Dermis microvascular lymphatic vessel endothelial cell (primary cell): ENCODE data around the gene GRAMD1A. TPM values are rescaled to one million over a fixed set of nuclear protein-coding genes. Genes with fewer than 3 reads are reported as not detected.
"Not testable (repeated sequence)": the region's sequence is repeated elsewhere in the genome, so short reads cannot be mapped to it uniquely, and the experiment has no call there.

Experiments
- DNase-seq, 2 donors: peaks; one replicate each; pipeline versions ENCODE4 v3.0.0 to v3.0.0-alpha.2; 2010; ENCODE audit warnings: low read depth in 2 of 2
- total RNA-seq: library from RNA; depleted of rRNA; stranded (reverse); fragments of >200 nt; gene quantifications from 2 replicates; pipeline ENCODE4 v1.2.1, GENCODE V29; 2014

Gene GRAMD1A
- total RNA-seq, 1 donor from 2014 or later, result 21.1 TPM

DNA sequence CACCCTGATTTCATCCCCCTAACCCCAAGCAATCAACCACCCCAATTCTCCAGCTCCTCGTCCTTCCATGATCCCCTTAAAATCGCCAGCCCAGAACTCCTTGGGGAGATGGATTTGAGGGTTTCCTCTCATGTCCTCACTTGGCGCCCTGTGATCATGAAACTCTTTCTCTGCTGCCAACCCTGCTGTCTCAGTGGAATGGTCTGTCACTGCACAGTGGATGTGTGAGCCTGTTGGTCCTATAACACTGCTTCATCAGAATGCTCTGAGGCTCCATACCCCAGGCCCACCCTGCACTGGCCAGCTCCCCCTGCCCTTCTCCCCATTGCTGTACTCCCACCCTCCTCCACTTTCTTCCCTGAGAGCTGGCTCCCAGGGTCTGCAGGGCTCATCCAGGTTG is 23.5 kb upstream of the GRAMD1A start:
- no peak for DNase-seq

DNA sequence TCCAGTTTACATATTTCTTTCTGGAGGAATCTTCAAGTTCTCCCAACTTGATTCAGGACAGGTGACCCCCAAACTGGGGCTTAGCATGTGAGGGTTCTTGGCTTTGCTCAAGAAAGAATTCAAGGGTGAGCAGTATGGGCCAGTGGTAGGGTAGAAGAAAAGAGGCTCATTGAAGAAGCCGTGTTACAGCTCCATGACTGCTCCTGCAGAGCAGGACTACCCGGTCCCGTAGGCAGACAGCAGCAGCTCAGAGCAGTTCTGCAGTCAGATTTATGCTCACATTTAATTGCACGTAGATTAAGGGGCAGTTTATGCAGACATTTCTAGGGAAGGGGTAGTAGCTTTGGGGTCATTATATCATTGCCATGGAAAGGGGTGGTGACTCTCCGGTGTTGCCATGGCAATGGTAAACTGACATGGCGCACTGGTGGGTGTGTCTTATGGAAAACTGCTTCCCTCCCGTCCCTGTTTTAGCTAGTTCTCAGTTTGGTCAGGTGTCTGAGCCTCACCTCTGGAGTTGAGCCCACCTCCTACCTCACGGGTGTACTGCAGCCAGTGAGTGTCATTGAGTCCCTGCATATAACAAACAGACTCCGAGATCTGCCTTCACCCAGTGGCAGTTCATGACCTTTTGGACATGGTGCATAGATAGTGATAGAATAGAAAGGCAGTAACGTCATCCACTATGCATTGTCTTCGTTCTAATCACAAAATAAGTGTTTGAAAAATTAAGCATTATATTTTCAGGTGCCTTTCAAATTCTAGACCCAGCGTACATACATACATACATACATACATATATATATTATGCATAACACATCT is 20.1 kb upstream of the GRAMD1A start:
- no peak for DNase-seq

DNA sequence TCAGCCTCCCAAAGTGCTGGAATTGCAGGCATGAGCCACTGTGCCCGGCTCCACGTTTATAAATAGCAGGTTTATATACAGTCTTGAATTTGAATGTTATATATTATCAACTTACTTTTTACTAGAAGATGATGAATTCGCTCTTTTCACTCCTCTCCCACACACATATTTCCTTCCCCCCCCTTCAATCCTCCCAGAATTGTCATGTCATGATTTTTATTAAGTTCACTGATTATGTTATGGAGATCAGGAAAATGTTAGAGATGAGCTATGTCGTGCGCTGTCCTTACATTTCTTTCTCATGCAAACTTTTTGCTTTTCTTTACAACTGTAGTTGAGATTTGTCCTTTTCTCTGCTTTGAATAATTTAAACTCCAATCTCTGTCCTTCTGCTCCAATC is 17.8 kb upstream of the GRAMD1A start:
- no peak for DNase-seq

GRCh38 chr19:34983786-34984185 is 16.3 kb upstream of the GRAMD1A start:
- no peak for DNase-seq

GRCh38 chr19:34984287-34984686 is 15.8 kb upstream of the GRAMD1A start:
- no peak for DNase-seq

GRCh38 chr19:34985249-34986022 is 14.7 kb upstream of the GRAMD1A start:
- DNase-seq, result peak in 1 of 2 donors; percentile 85

GRCh38 chr19:34988119-34988518 is 12.0 kb upstream of the GRAMD1A start:
- no peak for DNase-seq

DNA sequence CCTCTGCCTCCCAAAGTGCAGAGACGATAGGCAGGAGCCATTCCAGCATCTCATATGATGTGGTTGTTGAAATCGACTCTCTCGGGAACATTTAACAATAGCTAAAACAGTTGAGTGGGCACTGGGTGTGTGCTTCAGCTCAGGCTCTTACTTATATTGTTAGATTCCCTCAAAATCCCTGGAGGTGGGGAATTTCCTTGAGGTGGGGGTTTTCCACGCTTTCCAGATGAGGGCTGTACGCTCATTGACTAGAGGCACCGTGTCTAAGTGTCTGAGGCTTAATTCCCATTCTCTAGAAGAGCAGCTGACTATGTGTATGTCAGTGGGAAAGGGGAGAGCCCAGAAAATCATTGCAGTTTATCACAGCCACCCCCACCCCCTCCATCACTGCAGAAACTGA is 10.8 kb upstream of the GRAMD1A start:
- DNase-seq, result no peak

GRCh38 chr19:34990578-34991192 is 9.4 kb upstream of the GRAMD1A start:
- no peak for DNase-seq

- DNase-seq, result no peak
Measured at GRCh38 chr19:34991542-34992333, 8.4 kb upstream of the GRAMD1A start.

- not testable (repeated sequence) for DNase-seq
Measured at GRCh38 chr19:34992582-34992981, 7.5 kb upstream of the GRAMD1A start.

- DNase-seq, result no peak
Measured at GRCh38 chr19:34994286-34994642, 5.9 kb upstream of the GRAMD1A start.

GRCh38 chr19:34994643-34995541 is 5.2 kb upstream of the GRAMD1A start:
- DNase-seq, result peak; percentile 52 to 81

DNA sequence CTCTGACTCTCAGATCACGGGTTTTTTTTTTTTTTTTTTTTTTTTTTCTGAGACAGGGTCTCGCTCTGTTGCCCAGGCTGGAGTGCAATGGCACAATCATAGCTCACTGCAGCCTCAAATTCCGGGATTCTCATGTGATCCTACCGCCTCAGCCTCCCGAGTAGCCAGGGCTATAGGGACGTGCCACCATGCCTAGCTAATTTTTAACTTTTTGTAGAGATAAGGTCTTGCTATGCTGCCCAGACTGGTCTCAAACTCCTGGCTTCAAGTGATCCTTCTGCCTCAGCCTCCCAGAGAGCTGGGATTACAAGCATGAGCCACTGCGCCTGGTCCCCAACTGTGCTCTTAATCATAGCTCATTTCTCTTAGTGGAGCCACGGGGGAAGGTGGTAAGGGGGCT is 4.6 kb upstream of the GRAMD1A start:
- no peak for DNase-seq

DNA sequence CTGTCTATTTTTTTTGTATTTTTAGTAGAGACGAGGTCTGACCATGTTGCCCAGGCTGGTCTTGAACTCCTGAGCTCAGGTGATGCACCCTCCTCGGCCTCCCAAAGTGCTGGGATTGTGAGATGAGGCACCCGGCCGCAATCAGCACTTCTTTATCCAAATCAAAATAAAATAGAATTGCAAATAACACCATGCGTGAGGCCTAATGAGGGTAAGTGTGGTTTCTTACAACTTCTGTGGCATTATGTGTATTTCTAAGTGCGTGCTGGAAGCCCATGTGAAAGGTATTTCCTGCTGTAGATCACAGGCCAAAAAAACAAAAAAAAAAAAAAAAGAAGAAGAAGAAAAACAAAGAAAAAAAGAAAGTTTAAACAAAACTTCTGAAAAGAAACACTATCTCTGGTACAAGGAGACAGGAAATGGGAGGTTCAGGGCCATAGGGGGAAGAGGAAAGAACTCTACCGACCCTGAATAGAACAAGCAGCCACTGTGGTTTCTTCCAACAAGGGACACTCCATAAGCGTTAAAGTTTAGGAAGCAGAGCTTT is 3.0 kb upstream of the GRAMD1A start:
- peak in 1 of 2 donors; percentile 73 for DNase-seq

GRCh38 chr19:34998224-34998623 is 1.9 kb upstream of the GRAMD1A start:
- DNase-seq, result not testable (repeated sequence)

DNA sequence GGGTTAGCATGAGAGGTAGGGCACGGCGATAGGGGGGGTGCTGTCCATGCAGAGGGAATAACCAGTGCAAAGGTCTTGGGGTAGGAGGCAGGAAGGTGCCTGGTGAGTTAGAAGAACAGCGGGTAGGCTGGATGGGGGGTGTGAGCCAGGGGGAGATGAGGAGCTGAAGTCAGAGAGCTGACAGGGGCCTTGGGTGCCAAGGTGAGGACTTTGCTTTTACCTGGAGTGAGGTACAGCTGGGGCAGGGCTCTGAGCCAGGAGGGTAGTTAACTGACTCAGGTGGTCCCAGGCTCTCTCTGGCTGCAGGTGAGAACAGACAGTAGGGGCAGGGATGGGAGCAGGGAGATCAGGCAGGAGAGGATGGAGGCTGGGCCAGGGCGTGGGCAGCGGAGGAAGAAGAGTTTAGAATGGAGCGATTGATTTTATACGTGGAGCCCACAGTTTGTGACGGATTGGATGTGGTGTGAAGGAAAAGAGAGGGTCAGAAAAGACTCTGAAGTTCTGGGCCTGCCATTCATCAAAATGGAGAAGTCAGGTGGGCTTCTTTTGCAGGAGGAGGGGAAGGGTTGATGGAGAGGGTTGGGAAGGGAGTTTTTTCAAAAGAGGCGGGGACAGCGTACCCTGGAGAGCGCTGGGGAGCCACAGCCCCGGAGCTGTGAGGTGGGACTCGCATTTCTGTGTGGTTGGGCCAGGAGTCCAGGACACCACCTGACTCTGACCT is 1.2 kb upstream of the GRAMD1A start:
- no peak for DNase-seq

DNA sequence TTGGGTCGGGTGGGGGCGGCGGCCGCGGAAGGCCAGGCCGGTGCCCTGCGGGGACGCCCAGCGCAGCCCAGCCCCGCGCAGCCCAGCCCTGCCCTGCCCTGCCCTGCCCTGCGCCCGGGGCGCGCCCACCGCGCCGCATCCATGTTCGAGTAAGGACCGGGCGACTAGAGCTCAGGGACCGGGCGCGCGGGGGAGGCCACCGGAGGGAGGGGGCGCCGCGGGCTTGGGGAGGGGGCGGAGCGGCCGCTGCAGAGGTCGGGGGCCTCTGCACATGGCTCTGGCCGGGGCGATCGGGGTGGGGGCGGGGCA is 169 bp downstream of the GRAMD1A start:
- DNase-seq, result no peak

DNA sequence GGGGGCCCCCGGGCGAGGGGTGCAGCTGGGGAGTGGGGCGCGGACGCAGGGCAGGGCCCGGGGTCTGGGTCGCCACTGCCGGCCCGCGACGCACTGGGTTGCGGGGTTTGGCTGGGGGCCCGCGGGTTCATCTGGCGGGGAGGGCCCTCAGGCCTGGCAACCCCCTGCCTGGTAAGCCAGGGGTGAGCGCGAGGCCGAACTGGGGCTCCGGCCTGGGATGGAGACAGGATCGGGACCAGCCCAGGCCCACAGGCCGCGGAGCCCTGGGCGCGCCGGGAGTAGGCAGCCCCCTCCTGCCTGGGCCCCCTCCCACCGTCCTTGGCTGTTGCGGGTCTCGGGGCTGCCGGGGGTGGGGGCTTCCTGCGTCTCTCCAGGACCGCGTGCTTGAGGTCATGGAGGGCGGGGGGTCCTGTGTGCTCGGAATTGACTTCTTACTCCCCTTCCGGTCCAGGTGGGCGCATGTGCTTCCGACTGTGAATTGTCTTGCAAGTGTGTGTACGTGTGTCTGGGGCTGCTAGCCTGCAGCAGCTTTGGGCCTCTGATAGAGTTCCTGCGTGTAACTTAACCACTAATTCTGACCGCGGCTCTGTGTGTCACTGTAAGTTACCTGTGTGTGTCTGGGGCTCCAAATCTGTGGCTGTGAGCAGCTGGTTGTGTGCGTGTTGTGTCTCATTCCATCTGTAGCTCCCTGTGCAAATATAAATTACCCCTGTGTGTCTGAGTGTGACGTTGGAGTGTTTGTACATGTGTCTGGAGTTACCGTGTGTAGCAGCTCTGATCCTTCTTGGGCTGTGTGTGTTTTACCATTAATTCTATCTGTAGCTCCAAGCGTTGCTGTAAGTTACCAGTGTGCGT is 751 bp downstream of the GRAMD1A start:
- peak in 1 of 2 donors; percentile 36 for DNase-seq
